Fibroblast of lung (primary cell): Measurements from ENCODE around the gene EYA2.

Experiments
- CTCF ChIP-seq, 2 donors: IDR thresholded peaks in 1 of 2; conservative IDR thresholded peaks in 1 of 2; 1 replicate in 1 of 2; 2 replicates in 1 of 2; pipeline ENCODE4 v1.5.1; 2011 to 2012; ENCODE audit warnings: low read length in 2 of 2, control low read depth in 1 of 2, inconsistent platforms in 1 of 2, low read depth in 1 of 2, mild to moderate bottlenecking in 1 of 2
- EZH2 ChIP-seq: IDR thresholded peaks from 2 replicates; pipeline ENCODE4 v1.5.1; 2012; ENCODE audit warnings: low read length, control low read depth, mild to moderate bottlenecking; ENCODE audit errors: missing control alignments

- no peak for TF ChIP-seq CTCF (conservative IDR thresholded peaks at IDR 0.05 in 1 of 2, IDR thresholded peaks at IDR 0.05 in 1 of 2; ENCODE audit: low read depth in 1 of 2, low read length in 2 of 2)
- no peak for TF ChIP-seq EZH2
Observed at GRCh38 chr20:47095690-47096089, 201.0 kb downstream of the EYA2 start.
